DMS 273 (cell line): ENCODE data around the gene USP32.
"Not testable (repeated sequence)": the region's sequence is repeated elsewhere in the genome, so short reads cannot be mapped to it uniquely, and the experiment has no call there.

Experiments used
- DNase-seq: peaks from one replicate; lab custom pipeline; 2025; ENCODE audit not compliant: unreplicated experiment; lab: John Stamatoyannopoulos, UW

Gene USP32

DNA sequence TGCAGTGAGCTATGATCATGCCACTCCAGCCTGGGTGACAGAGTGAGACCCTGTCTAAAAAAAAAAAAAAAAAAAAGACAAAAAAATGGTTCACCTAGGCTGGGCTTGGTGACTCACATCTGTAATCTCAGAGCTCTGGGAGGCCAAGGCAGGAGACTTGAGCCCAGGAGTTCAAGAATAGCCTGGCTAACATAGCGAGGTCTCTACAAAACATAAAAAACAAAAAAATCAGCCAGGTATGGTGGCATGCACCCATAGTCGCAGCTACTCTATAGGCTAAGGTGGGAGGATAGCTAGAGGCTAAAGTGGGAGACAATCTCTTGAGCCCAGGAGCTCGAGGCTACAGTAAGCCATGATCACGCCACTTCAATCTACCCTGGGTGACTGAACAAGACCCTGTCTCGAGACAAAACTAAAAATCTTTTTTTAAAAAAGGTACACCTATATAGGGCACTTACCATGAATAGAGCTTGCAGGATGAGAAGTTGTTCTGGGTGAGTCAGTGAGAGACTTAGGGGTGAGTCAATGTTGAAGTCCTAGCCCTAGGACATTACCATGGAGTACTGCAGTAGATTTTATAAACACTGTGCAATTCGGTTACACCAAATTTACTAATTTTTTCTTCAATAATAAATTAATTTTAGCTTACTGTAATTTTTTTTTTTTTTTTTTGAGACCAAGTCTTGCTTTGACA lies 19.0 kb downstream of the USP32 start:
- no peak for DNase-seq

DNA sequence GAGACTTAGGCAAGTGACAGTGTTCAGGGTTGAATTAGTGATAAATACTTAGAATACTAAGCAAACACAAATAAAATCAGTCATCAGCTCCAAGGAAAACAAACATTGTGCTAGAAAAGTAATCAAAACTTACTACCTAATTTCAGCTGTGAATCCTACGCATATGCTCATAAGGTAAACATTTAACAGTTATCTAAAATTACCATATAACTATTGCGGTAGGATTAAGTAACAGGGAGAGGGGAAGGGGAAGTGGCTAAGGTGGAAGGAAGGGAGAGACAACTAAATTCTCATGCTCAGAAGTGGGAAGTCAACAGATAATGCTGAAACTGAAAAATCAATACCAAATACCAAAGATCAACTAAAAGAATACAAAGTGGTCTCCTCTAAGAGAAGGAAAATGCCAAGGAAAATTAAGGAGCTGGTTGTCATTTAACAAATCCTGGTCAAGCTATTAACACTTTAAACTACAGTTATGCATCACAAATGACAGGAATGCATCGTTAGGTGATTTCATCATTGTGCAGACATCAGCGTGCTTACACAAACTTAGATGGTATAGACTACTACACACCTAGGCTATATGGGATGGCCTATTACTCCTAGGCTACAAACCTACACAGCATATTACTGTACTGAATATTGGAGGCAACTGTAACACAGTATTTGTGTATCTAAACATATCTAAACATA lies 20.0 kb downstream of the USP32 start:
- no peak for DNase-seq

DNA sequence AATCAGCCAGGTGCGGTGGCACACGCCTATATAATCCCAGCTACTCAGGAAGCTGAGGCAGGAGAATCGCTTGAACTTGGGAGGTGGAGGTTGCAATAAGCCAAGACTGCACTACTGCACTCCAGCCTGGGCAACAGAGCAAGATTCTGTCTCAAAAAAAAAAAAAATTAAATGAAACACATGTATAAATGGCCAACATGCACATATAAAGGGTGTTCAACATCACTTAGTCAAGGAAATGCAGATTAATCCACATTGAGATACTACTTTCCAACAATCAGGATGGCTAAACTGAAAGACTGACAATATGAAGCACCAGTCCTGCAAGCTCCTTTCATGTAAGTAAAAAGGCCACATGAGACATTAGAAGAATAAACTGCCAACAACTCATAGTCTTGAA lies 20.5 kb downstream of the USP32 start:
- no peak for DNase-seq

DNA sequence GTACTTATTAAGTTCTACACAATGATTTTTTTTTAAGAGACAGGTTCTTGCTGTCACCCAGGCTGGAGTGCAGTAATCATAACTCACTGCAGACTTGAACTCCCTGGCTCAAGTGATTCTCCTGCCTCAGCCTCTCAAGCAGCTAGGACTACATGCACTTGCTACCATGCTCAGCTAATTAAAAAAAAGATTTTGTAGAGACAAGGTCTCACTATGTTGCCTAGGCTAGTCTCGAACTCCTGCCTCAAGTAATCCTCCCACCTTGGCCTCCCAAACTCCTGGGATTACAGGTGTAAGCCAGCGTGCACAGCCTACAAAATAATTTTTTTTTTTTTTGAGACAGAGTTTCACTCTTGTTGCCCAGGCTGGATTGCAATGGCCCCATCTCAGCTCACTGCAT lies 22.2 kb downstream of the USP32 start:
- no peak for DNase-seq

DNA sequence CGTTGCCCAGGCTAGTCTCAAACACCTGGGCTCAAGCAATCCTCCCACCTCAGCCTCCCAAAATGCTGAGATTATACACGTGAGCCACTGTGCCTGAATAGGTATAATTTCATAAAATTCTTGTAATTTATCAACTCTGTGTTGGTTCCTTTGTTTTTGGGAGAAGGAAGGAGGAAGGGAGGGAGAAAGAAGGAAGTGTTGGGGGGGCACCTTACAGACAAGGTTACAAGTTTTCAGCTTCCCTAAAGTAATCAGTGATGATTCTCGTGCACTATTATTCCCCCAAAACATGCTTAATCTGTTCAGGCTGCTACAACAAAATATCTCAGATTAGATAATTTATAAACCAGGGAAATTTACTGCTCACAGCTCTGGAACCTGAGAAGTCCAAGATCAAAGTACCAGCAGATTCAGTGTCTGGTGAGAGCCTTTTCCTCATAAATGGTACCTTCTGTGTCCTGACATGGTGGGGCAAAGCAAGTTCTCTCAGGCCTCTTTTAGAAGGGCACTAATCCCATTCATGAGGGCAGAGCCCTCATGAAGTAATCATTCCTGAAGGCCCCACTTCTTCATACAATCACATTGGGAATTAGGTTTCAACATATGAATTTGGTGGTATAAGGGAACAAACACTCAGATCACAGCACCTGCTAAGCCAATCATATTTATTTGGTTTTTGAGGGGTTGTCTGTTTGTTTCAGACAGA lies 28.1 kb downstream of the USP32 start:
- DNase-seq: no peak

DNA sequence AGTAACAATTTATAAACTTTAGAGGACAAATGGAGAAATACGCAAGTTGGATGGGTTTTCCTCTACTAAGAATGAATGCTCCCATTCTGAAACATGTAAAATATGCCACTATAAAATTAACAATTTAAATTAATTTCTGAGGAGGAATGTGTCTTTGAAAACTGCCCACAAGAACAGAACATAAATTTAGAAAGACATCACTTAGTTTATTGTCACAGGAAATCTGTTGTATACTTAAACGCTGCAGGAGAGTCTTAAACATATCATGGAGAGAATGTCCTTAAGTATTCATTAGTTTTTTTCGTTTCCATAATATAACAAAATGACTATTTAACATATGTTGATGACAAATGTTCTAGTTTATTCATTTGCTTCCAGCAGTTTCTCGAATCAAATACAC lies 29.6 kb downstream of the USP32 start:
- peak; percentile 54 for DNase-seq

DNA sequence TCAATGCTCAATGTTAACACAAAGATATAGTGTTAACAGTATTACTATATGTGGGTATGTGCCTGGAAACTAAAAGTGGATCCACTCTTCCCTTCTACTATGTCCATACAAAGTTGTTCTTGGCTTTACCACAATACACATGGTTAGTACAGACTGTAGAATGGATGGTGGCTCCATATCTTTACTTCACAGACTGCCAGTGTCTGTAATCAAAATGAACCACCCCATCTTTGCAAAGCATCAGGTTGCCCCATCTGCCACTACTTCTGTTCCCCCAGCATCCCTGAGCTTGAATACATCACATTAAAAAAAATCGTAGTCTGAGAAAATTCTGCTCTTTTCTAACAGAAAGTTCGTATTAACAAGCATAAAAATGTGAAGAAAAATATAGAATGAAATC lies 30.0 kb downstream of the USP32 start:
- peak; percentile 95 for DNase-seq

DNA sequence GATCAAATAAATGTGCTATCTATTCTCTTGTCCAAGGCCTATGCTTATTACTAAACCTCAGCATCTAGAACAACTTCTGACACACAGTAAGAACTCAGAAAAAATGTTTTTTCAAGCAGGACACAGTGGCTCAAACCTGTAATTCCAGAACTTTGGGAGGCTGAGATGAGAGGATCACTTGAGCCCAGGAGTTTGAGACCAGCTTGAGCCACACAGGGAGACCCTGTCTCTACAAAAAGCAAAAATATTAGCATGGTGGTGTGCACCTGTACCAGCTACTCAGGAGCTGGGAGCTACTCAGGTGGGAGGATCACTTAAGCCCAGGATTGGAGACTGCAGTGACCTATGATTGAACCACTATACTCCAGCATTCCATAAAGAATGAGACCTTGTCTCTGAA lies 32.5 kb downstream of the USP32 start:
- DNase-seq: no peak

DNA sequence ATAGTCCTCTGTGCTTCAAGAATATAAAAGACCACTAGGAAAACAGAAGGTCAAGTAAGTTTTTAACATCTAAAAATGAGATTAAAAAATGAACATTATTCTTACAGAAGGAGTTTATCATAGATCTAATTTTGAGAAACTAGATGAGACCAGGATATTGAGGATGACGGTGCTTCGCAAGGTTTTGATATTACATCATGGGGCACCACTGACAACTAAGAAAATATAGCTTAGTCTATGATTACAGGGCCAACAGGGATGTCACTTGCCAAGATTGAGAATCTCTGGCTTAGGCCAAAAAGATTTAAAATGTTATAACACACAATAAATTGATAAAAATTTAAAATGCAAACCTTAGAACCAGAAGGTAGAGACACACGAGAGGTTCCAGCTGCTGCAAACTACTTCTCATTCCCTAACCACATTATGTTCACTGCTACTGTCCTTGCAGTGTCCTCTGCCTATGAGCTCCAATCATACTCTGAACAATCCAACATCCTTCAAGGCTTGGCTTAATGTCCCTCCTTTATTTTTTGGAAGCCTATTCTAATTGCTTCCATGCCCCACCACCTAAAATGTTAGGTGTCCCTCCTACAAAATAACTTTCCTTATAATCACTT lies 33.2 kb downstream of the USP32 start:
- no peak for DNase-seq

DNA sequence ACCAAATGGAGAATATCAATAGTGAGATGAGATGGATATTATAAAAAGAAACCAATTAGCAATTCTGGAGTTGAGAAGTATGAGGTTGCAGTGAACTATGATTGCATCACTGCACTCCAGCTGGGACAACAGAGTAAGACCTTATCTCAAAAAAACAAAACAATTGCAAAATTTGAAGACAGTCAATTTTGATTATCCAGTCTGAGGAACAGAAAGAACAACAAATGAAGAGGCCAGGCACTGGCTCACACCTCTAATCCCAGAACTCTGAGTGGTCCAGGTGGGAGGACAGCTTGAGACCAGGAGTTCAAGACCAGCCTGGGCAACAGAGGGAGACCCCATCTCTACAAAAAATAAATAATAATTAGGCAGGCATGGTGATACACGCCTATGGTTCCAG lies 35.0 kb downstream of the USP32 start:
- DNase-seq: no peak

DNA sequence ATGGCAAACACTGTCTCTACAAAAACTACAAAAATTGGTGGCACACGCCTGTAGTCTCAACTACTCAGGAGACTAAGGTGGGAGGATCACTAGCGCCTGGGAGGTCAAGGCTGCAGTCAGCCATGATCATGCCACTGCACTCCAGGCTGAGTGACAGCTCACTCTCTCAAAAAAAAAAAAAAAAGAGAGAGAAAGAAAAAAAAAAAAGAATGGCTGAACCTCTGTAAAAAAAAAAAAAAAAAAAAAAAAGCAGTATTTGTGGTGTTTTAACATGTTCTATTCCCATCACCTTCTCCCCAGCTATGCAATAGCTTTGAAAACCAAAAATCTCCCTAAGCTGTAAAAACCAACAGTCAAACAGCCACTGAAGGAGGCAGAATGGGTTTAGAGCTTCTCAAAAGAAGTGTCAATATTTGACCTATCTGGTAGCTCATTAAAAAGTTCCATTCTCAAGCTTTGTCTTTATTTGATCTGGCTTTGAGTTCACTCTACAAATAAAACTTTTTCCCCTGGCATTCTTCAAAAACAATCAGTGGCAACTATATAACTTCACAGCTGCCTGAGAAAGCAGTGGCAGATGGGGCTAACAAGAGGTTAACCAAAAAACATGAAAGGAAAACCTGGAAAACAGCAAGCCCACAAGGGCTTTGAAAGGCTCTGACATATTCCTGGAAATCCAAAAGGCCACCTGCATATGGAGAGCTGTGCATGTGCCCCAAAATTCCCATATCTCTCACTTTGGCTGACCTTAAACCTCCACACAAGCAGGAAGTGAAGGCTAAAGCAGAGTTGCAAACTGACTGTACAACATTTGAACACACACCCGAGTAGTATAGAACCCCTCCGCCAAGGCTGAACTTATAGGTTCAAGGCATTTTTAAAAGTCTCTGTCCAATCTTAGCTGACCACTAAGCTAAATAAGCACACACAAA lies 36.0 kb downstream of the USP32 start:
- DNase-seq: peak; percentile 85

DNA sequence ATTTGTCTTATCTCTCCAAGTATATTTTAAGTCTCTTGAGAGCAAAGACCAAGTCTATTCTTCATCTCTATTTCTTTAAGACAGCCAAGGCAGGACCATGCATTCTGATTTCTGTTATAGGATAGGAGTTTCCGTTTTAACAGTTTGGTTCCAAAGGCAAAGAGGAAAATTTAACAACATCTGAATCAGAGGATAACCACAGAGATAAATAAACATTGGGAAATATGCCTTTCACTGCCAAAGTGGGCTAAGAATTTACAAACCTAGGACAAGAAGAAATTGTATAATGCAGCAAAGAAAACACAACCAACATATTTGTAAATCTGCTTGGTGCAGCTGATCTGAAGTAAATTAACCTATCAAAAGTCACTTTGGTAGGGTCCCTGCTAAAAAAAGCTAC lies 37.7 kb downstream of the USP32 start:
- DNase-seq: no peak

DNA sequence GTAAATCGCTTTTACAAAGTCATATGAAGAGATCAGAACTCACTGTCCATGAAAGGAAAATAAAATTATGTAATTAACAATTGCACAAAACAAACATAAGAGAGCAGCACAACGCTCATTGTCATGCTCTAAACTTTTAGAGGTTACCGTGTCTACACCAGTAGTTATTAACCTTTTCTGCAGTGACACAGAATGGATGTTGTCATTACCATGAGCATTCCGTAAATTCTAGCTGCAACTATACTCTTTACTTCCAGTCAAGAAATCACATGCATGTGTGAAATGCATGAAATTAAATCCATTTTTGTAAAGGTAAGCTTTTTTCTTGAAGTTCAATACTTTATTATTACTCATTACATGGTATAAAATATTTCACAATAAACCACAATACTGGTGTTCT lies 38.2 kb downstream of the USP32 start:
- DNase-seq: no peak

DNA sequence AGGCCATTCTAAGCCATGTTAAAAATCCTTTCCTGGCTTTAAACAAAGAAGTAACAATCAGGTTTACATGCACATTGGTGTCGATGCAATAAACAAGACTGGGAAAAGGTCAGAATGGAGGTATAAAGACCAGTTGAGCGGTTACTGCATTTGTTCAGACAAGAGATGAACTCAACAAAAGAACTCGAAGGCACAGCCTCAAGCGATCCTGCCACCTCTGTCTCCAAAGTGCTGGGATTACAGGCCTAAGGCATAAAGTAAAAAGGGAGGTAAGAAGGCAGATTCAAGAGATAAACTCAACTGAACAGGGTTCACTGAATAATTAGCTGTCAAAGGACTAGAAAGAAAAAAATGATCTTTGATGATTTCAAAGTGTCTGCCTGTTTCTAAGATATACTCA lies 39.4 kb downstream of the USP32 start:
- no peak for DNase-seq

DNA sequence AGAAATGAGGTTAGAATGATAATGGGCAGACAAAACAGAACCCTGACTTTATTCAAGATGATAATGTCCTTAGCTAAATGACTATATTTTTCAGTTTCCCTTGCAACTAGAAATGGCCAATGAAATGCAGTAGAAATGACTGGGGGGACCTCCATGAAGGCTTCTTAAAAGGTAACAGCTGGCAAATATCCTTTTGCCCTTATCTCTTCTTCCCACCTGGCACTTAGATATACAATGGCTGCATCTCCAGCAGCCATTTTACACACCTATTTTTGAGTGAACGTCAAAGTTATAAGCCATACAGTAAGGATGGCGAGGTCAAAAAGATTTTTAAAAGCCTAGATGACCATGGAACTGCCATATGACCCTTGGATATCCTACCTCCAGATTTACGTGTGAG lies 39.9 kb downstream of the USP32 start:
- DNase-seq: peak; percentile 23

DNA sequence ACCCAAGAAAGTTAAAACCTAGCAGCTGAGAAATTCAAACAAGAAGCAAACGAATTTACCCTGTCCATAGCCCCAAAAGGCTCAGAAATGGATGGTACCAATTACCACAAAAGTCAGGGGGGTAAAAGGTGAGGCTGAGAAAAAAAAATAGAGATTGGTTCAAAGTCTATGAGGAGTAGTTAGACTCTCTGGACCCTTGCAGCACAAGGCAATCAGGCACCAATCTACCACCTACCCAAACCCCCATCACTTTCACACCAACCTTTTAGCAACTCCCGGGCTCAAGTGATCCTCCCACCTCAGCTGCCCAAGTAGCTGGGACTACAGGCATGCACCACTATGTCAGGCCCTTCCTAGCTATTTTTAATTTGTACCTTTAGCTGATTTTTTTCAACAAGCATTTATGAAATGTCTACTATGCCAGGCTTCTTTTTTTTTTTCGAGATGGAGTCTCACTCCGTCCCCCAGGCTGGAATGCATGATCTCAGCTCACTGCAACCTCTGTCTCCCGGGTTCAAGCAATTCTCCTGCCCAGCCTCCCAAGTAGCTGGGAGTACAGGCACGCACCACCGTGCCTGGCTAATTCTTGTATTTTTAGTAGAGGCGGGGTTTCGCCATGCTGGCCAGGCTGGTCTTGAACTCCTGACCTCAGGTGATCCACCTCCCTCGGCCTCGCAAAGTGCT lies 40.8 kb downstream of the USP32 start:
- DNase-seq: no peak

DNA sequence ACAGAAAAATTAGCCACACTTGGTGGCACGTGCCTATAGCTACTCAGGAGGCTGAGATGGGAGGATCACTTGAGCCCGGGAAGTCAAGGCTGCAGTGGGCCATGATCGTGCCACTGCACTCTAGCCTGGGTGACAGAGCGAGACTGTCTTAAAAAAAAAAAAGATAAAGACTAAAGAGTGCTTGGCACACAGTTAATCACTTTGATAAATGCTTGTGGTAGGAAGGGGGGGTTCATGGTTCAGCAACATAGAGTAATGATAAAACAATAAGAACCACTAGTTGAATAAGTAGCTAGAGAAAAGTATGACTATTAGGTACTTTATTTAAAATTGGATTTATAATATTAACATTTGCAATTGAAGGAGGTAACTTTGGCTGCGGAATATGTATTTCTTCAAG lies 43.3 kb downstream of the USP32 start:
- DNase-seq: no peak

DNA sequence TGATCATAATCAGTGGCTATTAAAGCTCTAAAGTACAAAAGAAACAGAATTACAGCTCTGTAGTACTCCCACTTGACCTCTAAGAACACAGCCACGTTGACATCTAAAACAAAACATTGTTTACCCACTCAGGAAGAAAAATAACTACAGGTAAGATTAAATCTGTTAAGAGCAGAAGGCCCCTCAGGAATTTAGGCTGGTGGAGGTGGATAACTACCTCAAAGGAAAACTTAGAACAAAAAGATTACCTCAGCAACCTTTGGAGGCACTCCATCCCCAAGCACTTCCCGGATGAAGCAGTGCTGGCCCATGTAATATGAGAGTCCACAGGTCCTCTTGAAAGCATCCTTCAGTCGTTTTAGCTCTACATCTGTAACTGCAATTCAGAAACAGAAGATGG lies 46.7 kb downstream of the USP32 start:
- no peak for DNase-seq

DNA sequence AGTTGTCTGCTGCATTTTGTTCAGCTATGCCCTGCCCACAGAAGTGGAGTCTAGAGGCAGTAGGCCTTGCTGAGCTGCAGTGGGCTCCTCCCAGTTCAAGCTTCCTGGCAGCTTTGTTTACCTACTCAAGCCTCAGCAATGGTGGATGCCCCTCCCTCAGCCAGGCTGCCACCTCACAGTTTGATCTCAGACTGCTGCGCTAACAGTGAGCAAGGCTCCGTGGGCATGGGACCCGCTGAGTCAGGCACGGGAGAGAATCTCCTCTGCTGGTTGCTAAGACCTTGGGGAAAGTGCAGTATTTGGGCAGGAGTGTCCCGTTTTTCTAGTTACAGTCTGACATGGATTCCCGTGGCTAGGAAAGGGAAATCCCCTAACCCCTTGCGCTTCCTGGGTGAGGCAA lies 49.4 kb downstream of the USP32 start:
- not testable (repeated sequence) for DNase-seq

DNA sequence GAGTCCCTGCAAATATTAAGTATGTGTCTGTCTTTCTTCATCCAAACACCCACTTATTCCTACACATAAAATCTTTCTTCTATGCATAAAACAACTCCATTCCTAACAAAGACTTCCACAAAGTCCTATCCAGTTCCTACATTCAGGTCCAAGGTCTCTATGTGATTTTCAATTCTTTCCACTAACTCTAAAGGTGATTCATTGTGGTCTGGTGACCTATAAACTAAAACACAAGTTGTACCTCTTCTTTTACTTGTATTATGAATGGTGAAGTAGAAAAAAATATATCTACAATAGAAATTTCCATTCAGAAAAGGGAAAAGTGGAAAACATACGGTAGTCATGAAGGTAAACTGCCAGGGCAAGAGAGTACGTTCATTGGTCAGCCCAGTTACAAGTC lies 56.6 kb downstream of the USP32 start:
- no peak for DNase-seq
